NCI-H2029 treated with DMSO at 0.1 percent for 48 hours (cell line): ENCODE measurements around the gene CEP170.
"Not testable (repeated sequence)": the region's sequence is repeated elsewhere in the genome, so short reads cannot be mapped to it uniquely, and the experiment has no call there.

Experiments
- DNase-seq: peaks from one replicate; lab custom pipeline; 2025; lab: John Stamatoyannopoulos, UW

CEP170 gene

DNA sequence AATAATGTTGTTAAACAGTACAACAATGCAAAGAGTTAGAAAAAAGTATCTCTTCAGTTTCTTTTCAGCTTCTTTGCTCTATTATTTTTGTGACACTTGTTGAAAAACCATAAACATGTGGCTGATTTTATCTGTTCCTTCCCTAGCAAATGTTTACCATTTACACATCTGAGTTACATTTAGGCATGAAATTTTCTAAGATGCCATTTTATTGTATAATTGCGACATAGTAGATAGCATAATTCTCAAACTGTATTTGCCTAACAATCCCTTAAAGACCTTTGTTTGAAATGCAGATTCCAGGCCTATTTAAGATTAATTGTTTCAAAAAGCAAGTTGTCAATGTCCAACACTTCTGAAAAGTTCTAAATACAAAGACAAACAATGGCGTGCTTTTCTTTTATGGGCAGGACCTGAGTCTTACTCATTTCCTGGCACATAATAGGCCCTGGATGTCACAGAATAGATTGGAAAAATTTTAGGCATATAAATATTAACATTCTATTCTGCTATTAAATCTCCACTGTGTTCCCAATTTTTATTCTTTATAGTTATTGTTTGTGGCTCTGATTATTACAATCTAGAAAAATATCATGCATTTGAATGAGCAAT lies 81.2 kb downstream of the CEP170 start:
- not testable (repeated sequence) for DNase-seq

DNA sequence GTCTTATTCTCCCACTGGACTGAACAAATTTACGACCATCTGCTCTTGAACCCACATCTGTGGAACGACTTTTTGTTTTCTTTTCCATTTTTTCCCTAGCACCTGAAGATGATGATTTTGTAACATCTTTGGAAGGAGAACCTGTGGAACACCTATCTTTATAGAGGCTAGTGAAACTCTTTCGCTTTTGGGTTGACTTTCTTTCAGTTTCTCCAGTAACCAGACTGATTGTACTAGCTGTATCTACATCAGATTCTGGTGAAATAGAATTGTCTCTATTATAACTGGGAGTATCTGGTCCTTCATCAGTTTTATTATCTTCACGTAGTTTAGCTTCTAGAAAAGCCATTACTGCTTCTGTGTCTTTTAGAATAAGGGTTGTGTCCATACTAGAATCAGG lies 90.2 kb downstream of the CEP170 start:
- DNase-seq, result not testable (repeated sequence)

DNA sequence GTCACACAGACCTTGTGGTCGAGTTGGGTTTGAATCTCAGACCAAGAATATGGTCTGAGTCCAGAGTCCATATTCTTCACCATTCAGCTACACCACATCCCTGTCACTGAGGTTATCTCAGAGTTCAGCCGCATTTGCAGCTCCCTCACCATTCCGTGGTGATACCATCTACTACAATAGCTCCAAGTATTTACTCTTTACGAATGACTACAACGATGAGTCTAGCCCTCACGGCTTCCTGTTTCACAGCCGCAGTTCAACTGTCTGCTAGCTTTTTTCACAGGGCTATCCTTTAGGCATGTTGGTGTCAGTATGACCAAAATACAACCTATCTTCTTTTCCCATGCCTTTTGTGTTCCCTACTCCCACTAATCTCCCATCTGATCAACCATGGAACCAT lies 104.2 kb downstream of the CEP170 start:
- DNase-seq, result not testable (repeated sequence)

GRCh38 chr1:243149120-243149519 lies 106.0 kb downstream of the CEP170 start:
- not testable (repeated sequence) for DNase-seq

DNA sequence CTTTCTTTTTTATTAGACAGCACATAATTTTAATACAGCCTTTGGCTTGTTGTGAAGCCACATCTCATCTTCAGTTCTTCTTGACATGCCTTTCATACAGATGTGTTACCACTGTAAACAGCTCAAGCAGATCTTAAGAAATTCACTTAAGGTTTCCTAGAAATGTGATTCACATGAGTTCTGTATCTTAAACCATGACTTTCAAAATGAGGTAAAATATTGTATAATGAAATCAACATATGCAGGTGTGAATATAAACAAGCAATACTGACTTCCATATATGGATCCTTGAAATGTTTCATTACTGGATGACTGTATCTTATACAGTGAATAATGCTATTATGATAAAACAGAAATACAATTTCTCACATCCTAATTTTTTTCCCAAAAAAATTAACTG lies 107.7 kb downstream of the CEP170 start:
- DNase-seq, result not testable (repeated sequence)

DNA sequence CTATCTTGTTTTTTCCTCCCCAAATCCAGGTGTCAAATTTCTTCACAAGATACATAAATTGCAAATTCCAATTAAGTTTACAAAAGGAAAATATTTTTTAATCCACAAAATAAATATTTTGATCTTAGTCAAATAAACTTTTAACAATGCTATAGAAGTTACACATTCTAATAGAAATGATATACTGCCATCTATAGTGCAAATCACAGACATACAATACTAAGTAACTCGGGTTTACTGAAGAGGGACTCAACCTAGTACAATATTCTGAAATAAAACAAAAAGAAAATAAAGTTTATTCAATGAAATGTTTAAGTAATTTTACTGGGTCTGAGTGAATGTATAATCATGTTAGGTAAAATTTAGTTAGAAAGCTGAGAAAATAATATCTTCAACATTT lies 114.6 kb downstream of the CEP170 start:
- DNase-seq, result not testable (repeated sequence)

- peak; percentile 10 for DNase-seq
Measured at GRCh38 chr1:243122876-243123409, 132.1 kb downstream of the CEP170 start.

GRCh38 chr1:243121939-243122338 lies 133.1 kb downstream of the CEP170 start:
- not testable (repeated sequence) for DNase-seq

- DNase-seq, result not testable (repeated sequence)
Measured at GRCh38 chr1:243118601-243119322, 136.3 kb downstream of the CEP170 start.

DNA sequence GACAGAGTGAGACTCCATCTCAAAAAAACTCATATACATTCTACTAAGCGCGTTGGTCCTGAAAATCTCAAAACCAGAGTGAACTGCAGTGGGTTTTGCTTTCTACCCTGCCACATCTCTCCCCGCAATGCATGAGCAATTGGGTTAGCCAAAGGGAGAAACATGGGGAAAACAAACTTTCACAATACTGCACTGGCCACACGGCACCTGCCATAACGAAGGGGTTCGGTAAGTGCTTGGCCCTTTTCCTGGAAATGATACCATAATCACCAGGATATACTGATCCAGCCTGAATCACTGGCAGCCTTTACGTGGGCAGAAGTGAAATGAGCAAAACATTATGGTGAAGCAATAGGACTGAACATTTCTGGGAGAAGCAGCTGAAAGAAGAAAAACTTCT lies 138.9 kb downstream of the CEP170 start:
- DNase-seq, result not testable (repeated sequence)

- DNase-seq, result not testable (repeated sequence)
Measured at GRCh38 chr1:243114769-243115168, 140.3 kb downstream of the CEP170 start.

DNA sequence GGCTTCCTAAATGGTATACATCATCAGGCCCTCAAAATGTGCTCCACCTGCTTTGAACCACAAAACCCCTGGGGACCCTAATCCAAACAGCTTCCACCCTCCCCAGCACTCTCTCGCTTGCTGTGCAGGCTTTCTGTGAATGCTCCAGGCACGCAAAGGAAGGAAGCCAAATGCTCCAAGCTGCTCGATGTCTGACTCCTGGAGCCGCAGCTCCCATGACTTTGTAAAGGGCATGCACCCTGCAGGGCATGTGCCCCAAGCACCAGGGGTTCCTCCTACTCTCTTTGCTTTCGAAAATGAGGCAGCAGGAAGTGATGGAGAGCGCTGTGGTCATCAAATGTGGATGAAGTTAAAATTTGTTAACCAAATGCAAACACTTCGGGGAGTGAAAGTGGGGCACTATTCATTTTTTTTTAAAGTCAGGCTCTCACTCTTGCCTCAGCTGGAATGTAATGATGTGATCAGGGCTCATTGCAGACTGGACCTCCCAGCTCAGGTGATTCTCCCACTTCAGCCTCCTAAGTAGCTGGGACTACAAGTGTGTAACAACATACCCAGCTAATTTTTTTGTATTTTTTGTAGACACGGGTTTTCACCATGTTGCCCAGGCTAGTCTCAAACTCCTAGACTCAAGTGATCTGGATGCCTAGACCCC lies 140.9 kb downstream of the CEP170 start:
- not testable (repeated sequence) for DNase-seq

DNA sequence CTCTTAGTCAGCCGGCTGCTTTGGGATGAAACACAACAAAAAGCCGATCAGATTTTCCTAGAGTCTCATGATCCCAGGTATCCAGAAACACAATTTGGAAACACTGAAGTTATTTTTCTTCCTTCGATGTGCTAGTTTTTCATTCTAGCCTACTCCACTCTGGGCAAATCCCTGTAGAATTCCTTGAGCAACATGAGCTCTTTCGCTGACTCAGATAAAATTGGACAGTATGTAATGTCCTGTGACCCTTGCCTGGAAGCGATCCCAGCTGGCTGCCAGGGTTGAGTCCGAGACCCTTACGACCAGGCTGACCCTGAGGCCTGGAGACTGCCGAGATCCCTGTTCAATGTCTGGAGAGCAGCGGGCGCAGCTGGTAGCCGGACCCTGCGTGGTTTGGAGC lies 147.9 kb downstream of the CEP170 start:
- not testable (repeated sequence) for DNase-seq

- not testable (repeated sequence) for DNase-seq
Measured at GRCh38 chr1:243105652-243106332, 149.3 kb downstream of the CEP170 start.

DNA sequence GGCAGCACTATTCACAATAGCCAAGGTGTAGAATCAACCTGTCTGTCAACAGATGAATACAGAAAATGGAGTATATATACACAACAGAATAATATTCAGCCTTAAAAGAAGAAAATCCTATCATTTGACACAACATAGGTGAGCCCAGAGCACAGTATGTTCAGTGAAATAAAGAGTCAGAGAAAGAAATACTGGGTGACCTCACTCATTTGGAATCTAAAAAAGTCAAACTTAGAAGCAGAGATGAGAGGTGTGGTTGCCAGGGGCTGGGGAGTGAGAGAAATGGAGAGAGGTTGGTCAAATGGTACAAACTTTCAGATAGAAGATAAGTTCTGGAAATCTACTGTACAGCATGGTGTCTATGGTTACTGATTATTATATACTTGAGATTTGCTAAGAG lies 150.0 kb downstream of the CEP170 start:
- not testable (repeated sequence) for DNase-seq

DNA sequence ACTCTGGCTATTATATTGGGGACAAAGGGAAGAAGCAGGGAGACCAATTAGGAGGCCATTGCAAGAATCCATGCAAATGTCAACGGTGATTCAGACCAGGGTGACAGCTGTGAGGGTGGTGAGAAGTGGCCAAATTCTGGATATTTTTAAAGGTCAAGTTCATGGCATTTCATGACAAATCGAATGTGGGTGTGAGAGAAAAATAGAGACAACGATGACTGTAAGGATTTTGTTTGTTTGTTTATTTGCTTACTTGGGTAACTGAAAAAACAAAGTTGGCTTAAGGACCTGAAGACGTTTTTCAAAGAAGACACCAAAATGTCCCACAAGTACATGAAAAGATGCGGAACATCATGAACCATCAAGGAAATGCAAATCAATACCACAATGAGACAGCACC lies 150.6 kb downstream of the CEP170 start:
- DNase-seq, result not testable (repeated sequence)

- DNase-seq, result not testable (repeated sequence)
Measured at GRCh38 chr1:243101551-243102050, 153.5 kb downstream of the CEP170 start.

DNA sequence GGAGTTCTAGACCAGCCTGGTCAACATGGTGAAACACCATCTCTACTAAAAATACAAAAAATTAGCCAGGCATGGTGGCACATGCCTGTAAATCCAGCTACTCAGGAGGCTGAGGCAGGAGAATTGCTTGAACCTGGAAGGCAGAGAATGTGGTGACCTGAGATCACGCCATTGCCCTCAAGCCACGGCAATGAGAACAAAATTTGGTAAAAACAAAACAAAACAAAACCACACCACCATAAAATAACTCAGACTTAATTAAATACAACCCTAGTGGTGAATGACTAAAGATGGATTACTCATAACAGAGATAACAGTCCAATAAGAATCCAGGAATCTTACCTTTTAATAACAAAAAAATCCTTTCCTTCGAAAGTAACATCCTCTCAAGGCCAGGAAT lies 167.7 kb downstream of the CEP170 start:
- not testable (repeated sequence) for DNase-seq
